Activated T-cell treated with anti-CD3 and anti-CD28 coated beads, Interleukin-2, amount 50 U/mL, for 48 hours (primary cell): ENCODE results near the gene TOLLIP.

Source experiments
- DNase-seq, 2 experiments: peaks; one replicate each; pipeline ENCODE4 v3.0.0-alpha.2; 2020

Gene TOLLIP

DNA sequence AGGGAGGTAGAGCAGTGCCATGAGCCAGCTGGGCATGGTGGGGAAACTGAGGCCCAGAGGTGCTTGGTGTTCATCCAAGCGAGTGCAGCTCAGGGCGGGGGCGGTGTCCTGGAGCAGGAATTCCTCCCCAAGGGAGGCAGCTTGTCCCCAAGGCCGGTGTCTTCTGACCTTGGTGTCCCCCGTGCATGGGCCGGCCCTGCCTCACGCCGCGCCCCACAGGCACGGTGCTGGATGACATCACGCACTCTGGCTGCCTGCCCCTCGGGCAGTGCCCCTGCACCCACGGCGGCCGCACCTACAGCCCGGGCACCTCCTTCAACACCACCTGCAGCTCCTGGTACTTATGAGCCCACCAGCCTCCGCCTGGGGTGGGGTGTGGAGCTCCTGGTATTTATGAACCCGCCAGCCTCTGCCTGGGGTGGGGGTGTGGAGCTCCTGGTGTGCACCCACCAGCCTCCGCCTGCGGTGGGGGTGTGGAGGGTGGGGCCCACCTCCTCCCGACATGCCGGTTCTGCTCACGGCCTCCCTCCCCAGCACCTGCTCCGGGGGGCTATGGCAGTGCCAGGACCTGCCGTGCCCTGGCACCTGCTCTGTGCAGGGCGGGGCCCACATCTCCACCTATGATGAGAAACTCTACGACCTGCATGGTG, 79.8 kb downstream of the TOLLIP start:
- DNase-seq = no peak

DNA sequence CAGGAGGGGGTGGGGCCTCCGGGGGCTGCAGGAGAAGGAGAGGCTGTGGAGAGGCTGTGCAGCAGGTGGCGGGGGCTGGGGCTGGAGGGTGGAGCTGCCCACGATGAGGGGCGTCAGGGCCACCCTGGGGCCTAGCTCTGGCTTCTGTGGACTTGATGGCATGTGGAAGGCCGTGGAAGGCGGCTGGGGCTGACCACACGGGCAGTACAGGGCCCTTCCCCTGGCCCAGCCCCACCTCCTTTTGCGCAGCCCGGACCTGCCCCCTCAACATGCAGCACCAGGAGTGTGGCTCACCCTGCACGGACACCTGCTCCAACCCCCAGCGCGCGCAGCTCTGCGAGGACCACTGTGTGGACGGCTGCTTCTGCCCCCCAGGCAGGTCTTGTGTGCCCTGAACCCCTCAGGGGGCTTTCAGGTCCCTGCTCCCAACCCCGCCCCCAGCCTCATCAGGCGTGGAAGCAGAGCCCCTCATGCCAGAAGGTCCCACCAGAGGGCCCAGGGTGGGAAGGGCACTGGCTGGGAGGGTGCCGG, 80.4 kb downstream of the TOLLIP start:
- DNase-seq = no peak

DNA sequence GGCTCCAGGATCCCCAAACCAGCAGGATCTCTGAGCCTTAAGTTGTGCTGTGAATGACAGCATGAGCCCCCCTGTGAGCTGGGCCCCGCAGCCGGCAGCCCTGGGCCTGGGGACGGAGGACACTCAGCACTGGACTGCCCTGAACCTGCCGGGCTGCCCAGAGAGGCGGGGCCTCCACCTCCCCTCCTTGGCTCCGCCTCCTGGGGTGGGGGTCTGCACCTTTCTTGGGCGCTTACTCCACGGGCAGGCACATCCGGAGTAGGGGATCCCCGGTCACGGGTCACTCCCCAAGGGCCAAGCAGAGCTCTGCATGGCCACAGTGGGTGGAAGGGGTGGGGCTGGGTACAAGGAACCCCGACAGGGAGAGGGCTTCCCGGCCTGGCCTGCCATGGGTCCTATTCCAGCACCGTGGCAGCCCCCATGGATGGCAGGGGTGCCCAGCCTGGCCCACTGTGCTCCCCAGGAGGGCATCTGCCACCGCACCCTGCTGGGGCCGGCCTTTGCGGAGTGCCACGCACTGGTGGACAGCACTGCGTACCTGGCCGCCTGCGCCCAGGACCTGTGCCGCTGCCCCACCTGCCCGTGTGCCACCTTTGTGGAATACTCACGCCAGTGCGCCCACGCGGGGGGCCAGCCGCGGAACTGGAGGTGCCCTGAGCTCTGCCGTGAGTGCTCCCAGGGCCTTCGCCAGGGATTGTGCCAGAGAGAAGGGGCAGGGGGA, 81.2 kb downstream of the TOLLIP start:
- DNase-seq = no peak

DNA sequence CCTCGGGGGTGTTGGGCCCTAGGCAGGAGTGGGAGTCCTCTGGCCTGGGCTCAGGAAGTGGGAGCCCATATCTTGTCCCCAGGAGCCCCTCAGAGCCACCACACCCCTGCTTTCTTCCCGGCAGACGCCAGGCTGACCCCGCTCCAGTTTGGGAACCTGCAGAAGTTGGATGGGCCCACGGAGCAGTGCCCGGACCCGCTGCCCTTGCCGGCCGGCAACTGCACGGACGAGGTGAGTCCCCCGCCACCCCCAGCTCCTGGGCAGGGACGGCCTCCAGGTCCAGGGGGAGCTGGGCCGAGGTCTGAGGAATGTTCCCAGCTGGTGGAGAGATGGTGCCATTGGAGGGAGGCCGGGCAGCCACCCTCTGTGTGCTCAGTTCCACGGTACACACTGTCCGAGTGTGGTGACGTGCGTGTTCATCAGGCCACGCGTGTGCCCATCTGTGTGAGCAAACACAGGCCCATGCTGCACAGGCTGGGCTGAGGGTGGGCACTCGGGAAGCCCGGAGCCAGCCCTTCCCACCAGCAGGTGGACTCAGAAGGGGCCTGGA, 81.8 kb downstream of the TOLLIP start:
- DNase-seq = no peak

DNA sequence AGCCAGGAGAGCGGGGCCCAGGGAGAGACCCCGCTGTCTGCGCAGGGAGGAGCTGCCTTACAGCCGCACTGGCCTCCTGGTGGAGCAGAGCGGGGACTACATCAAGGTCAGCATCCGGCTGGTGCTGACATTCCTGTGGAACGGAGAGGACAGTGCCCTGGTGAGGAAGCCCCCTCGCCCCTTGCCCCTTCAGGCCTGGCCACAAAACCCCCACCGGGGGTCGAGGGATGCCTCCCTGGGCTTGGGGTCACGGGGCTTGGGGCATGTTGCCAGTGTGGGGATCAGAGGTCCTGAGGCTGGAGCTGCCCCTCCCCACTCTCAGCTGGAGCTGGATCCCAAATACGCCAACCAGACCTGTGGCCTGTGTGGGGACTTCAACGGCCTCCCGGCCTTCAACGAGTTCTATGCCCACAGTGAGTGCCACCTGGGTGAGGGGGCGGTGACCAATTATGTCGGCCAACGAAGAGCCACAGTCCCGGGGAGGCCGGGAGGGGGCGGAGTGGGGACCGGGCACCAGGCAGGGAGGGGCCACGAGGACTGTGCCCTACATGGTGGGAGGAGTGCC, 82.4 kb downstream of the TOLLIP start:
- no peak for DNase-seq

DNA sequence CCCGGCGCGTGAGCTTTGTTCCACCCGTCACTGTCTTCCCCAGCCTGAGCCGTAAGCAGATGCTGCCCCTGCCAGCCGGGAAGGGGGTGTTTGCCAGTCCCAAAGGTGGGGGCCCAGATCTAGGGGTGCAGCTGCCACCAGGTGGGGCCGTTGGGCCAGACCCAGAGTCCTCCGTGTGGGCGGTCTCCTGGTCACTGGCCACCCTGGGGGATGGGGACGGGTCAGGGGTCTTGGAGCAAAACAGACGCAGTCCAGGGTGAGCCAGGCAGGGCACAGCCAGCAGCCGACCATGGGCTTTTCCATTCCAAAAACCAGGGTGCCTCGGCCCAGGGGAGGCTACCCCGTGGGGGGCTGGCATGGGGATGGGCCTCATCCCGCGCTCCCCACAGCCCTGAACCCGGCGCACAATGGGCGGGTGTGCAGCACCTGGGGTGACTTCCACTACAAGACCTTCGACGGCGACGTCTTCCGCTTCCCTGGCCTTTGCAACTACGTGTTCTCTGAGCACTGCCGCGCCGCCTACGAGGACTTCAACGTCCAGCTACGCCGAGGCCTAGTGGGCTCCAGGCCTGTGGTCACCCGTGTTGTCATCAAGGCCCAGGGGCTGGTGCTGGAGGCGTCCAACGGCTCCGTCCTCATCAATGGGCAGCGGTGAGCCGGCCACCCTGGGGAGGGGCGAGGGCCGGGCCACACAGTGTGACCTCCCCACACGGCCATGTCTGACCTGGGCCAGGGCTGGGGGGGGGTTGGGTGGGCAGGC, 83.0 kb downstream of the TOLLIP start:
- DNase-seq = no peak

DNA sequence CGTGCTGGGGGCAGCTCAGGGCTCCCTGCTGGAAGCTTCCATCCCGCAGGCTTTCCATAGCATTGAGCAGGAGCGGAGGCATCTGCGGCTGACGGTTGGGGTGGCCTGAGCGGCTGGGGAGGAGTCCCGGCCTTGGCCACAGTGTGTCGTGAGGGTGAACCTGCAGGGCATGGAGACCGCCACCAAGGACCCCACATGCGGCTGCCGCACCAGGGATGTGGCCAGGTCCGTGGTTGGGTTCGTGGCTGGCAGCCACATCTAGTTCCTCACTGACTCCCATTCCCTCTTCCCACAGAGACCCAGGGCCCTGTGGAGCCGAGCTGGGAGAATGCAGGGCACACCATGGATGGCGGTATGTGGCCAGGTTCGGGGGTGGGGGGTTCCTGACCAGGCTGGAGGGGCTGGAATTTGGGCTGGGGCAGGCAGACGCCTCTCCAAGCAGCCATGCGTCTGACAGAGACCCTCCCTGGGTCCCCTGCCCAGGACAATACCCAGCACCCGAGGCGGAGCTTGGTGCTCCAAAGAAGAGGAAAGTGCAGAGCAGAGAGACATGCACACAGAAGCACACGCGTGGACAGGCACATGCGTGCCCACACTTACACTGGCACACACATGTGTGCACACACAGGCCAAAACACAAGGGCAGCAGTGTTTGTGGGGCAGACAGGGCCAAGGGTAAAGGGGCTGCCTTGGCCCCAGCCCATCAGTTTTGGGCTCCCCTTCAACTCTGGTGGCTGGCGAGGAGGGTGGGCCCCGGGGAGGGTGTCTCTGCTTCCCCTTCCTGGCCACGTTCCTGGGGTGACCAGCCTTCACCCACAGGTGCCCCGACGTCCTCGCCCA, 83.8 kb downstream of the TOLLIP start:
- DNase-seq = no peak

DNA sequence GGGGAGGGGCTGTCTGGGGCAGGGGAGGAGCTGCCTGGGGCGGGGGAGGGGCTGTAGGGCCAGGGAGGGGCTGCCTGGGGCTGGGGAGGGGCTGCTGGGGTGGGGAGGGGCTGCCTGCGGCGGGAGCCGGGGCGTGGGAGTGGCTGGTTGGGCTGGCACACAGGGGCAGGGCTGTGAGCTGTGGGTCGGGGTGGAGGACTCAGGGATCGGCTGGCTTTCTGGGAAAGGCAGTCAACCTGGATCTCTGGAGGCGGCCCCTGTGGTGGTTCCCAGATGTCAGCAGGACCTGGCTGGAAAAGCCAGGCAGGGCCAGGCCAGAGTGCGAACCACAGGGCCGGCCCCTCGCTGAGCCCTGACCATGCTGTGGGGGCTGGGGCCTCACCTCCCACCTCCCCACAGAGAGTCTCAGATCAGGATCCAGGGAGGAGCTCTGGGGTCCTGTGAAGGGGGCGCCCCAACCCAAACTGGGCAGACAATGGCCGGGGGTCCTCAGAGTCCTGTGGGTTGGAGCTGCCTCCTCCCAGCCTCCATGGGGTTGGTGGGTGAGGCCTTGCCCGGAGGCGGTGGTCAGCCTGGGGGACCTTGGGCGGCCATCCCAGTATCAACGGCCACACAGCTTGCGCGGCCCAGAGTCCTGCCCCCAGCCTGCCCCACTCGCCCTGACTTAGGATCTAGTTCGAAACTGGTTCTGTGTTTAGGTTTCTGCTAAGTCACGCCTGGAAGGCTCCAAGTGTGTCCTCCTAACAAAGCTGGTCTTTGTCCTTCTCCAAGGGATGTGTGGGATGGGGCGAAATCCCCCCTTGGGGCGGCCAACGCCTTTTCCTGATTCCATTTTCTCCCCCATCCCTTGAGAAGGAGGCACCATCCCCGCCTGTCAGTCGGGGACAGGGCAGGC, 84.7 kb downstream of the TOLLIP start:
- DNase-seq = no peak
